ENCODE data around the gene VMAC.

DNA sequence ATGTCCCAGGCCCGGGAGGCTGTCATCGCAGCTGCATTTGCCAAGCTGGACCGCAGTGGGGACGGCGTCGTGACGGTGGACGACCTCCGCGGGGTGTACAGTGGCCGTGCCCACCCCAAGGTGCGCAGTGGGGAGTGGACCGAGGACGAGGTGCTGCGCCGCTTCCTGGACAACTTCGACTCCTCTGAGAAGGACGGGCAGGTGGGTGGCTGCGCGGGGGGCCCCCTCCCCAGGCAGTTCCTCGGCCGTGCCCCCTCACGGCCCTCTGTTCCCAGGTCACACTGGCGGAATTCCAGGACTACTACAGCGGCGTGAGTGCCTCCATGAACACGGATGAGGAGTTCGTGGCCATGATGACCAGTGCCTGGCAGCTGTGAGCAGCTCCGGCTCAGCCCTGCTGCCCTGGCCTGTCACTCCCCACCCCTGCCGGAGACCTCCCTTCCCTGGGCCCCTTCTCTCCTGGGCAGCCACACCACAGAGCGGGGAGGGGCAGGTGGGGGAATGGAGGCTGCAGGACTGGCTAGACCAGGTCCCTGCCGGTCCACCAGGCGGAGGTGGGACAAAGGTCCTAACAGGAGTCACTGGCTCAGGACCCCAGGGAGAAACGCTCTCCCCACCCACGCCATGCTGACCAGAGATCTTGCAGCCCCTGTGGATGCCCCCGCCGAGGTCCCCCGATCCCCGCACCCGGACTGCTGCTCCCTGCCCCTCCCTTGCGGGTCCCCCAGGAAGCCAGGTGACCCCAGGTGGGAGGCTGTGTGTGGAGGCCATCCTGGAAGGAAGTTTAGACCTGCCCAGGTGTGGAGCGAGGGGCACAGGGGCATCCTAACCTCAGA lies 10.5 kb downstream of the VMAC start:
- TF ChIP-seq, protein P1, sequence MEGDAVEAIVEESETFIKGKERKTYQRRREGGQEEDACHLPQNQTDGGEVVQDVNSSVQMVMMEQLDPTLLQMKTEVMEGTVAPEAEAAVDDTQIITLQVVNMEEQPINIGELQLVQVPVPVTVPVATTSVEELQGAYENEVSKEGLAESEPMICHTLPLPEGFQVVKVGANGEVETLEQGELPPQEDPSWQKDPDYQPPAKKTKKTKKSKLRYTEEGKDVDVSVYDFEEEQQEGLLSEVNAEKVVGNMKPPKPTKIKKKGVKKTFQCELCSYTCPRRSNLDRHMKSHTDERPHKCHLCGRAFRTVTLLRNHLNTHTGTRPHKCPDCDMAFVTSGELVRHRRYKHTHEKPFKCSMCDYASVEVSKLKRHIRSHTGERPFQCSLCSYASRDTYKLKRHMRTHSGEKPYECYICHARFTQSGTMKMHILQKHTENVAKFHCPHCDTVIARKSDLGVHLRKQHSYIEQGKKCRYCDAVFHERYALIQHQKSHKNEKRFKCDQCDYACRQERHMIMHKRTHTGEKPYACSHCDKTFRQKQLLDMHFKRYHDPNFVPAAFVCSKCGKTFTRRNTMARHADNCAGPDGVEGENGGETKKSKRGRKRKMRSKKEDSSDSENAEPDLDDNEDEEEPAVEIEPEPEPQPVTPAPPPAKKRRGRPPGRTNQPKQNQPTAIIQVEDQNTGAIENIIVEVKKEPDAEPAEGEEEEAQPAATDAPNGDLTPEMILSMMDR (IDR thresholded peaks at IDR 0.05; ENCODE audit: low read depth, low read length, poor library complexity, severe bottlenecking), result no peak
- no peak for TF ChIP-seq EZH2phosphoT487 (IDR thresholded peaks at IDR 0.05; ENCODE audit: borderline replicate concordance, low read length)

Data from DOHH2 (cell line).